HepG2 (cell line): Measurements from ENCODE around the gene KLHL35. TPM values are rescaled to one million over a fixed set of nuclear protein-coding genes. Genes with fewer than 3 reads are reported as not detected.

Experiments used
- ATAC-seq: fragments of 200-7000 bp; cut with Tn5 transposase; 3 replicates; pipeline ENCODE4 v1.9.1; 2020; ENCODE audit warnings: mild to moderate bottlenecking, moderate library complexity
- BruUV-seq: library from RNA; stranded (reverse); fragments of 400-500 nt; replicated peaks from 2 replicates; lab custom pipeline; 2021; lab: Mats Ljungman, UMichigan
- CTCF ChIA-PET: fragments of 300-600 bp; formaldehyde crosslinking; extraction: SDS; loops from one replicate; lab custom pipeline; 2021; ENCODE audit warnings: low total read pairs, inconsistent platforms, low intra/inter-chr PET ratio; lab: Yijun Ruan, JAX
- POLR2A ChIA-PET: fragments of 350-600 bp; sonication (Branson Sonifier 250); formaldehyde crosslinking; loops from one replicate; lab custom pipeline; 2020; ENCODE audit warnings: antibody characterized with exemption, inconsistent platforms; lab: Yijun Ruan, JAX
- DNase-seq: peaks from one replicate; pipeline ENCODE4 v3.0.0-alpha.2; 2015; ENCODE audit warnings: low spot score
- FAIRE-seq: peaks from 3 replicates; lab custom pipeline; 2011; peaks lifted over from hg19 to GRCh38; lab: Jason Lieb, UNC
- H2AFZ ChIP-seq: one replicate; pipeline ENCODE4 v1.6.1; 2011; ENCODE audit warnings: low read length, inconsistent platforms
- H3K27ac ChIP-seq: fragments of 300-600 bp; 3 replicates; pipeline ENCODE4 v1.8.0; 2011; ENCODE audit warnings: mixed run types, mild to moderate bottlenecking, mixed read lengths, low read length, inconsistent platforms; ENCODE audit not compliant: insufficient read depth; ENCODE audit errors: extremely low read length
- H3K27me3 ChIP-seq, 2 experiments: fragments of 200-600 bp in 1 of 2; 2 replicates in 1 of 2; 3 replicates in 1 of 2; pipeline versions ENCODE4 v1.6.0 to v1.8.0; 2011; ENCODE audit warnings: low read length in 2 of 2, mild to moderate bottlenecking in 2 of 2, moderate library complexity in 2 of 2, inconsistent platforms in 1 of 2; ENCODE audit not compliant: insufficient read depth in 2 of 2, control insufficient read depth in 1 of 2
- H3K36me3 ChIP-seq, 2 experiments: fragments of 200-600 bp in 1 of 2; replicated peaks in 1 of 2; 2 replicates in 1 of 2; 3 replicates in 1 of 2; pipeline versions ENCODE4 v1.5.1 to v1.8.0; 2011; ENCODE audit warnings: low read length in 2 of 2, inconsistent platforms in 1 of 2; ENCODE audit not compliant: insufficient read depth in 2 of 2, control insufficient read depth in 1 of 2
- H3K4me1 ChIP-seq: 2 replicates; pipeline ENCODE4 v1.5.1; 2012; ENCODE audit warnings: low read length, inconsistent platforms; ENCODE audit not compliant: insufficient read depth
- H3K4me2 ChIP-seq: 2 replicates; pipeline ENCODE4 v1.6.0; 2011; ENCODE audit warnings: low read depth, low read length, inconsistent platforms
- H3K4me3 ChIP-seq, 3 experiments: fragments of 200-600 bp in 1 of 3; sonication (generic), shearing (Covaris generic) in 1 of 3; replicated peaks in 1 of 3; 2 replicates each; pipeline ENCODE4 v1.5.1; 2011 to 2016; ENCODE audit warnings: low read length in 3 of 3, inconsistent platforms in 2 of 3, low read depth in 2 of 3, mild to moderate bottlenecking in 2 of 3, control low read depth in 1 of 3, mixed read lengths in 1 of 3; ENCODE audit not compliant: insufficient read depth in 1 of 3
- H3K79me2 ChIP-seq: one replicate; pipeline ENCODE4 v1.6.1; 2011; ENCODE audit warnings: low read length, inconsistent platforms; ENCODE audit not compliant: insufficient read depth
- H3K9ac ChIP-seq: 2 replicates; pipeline ENCODE4 v1.6.0; 2011; ENCODE audit warnings: mild to moderate bottlenecking, low read depth, low read length, inconsistent platforms; ENCODE audit not compliant: insufficient read depth
- H3K9me3 ChIP-seq: 2 replicates; pipeline ENCODE4 v1.5.1; 2012; ENCODE audit warnings: mild to moderate bottlenecking, low read length
- H4K20me1 ChIP-seq: 2 replicates; pipeline ENCODE4 v1.6.0; 2011; ENCODE audit warnings: inconsistent platforms, mild to moderate bottlenecking, low read length, moderate library complexity; ENCODE audit not compliant: insufficient read depth
- ASH2L ChIP-seq: fragments of 300-600, 200-600 bp; sonication (generic); IDR thresholded peaks from 2 replicates; pipeline ENCODE4 v1.7.0; 2017; ENCODE audit warnings: low read depth, mild to moderate bottlenecking, moderate library complexity, mixed read lengths, low read length; ENCODE audit not compliant: insufficient read length
- HMG20A ChIP-seq: IDR thresholded peaks from 2 replicates; pipeline ENCODE4 v1.6.1; 2016; ENCODE audit warnings: borderline replicate concordance
- HNF4G ChIP-seq, 2 experiments: sonication (generic) in 1 of 2; formaldehyde crosslinking in 1 of 2; IDR thresholded peaks; 2 replicates each; pipeline versions ENCODE4 v1.4.0 to v1.6.1; 2011 to 2020; ENCODE audit warnings: borderline replicate concordance in 2 of 2, low read depth in 2 of 2, mild to moderate bottlenecking in 2 of 2, low read length in 1 of 2, missing genetic modification reagents in 1 of 2, moderate library complexity in 1 of 2
- KDM1A ChIP-seq: IDR thresholded peaks from 2 replicates; pipeline ENCODE4 v1.6.1; 2016; ENCODE audit warnings: missing compliant biosample characterization
- KLF12 ChIP-seq: sonication (generic); formaldehyde crosslinking; IDR thresholded peaks from 2 replicates; pipeline ENCODE4 v1.4.0; 2020; ENCODE audit warnings: missing genetic modification reagents, borderline replicate concordance
- NONO ChIP-seq, 2 experiments: fragments of 450-650 bp in 1 of 2; sonication (generic) in 1 of 2; formaldehyde crosslinking in 1 of 2; IDR thresholded peaks in 1 of 2; conservative IDR thresholded peaks in 1 of 2; 2 replicates each; pipeline versions ENCODE4 v1.6.1 to v1.8.0; 2017 to 2022; ENCODE audit warnings: mild to moderate bottlenecking in 1 of 2, missing genetic modification reagents in 1 of 2, moderate library complexity in 1 of 2
- RBM39 ChIP-seq: fragments of 200-400 bp; formaldehyde crosslinking; IDR thresholded peaks from one replicate; pipeline ENCODE4 v1.6.1; 2018; ENCODE audit warnings: antibody characterized with exemption, mild to moderate bottlenecking, low read depth, low read length; ENCODE audit not compliant: poor library complexity, severe bottlenecking
- SNAPC2 ChIP-seq: sonication (generic); formaldehyde crosslinking; IDR thresholded peaks from 2 replicates; pipeline ENCODE4 v1.8.1; 2022; ENCODE audit warnings: mild to moderate bottlenecking, missing genetic modification reagents
- ZBTB8A ChIP-seq: sonication (generic); formaldehyde crosslinking; IDR thresholded peaks from 2 replicates; pipeline ENCODE4 v1.4.0; 2020; ENCODE audit warnings: mild to moderate bottlenecking, low read depth, missing genetic modification reagents, borderline replicate concordance
- ZFP1 ChIP-seq: IDR thresholded peaks from 2 replicates; pipeline ENCODE4 v1.6.1; 2016
- ZNF281 ChIP-seq: sonication (generic); formaldehyde crosslinking; IDR thresholded peaks from 2 replicates; pipeline ENCODE4 v1.4.0; 2020; ENCODE audit warnings: missing genetic modification reagents, borderline replicate concordance
- ZNF296 ChIP-seq: sonication (generic); formaldehyde crosslinking; conservative IDR thresholded peaks from 2 replicates; pipeline ENCODE4 v1.5.0; 2020; ENCODE audit warnings: mild to moderate bottlenecking, missing genetic modification reagents
- ZNF552 ChIP-seq: sonication (generic); formaldehyde crosslinking; IDR thresholded peaks from 2 replicates; pipeline ENCODE4 v1.9.0; 2022; ENCODE audit warnings: missing genetic modification reagents, mild to moderate bottlenecking, borderline replicate concordance
- ZNF563 ChIP-seq: sonication (generic); formaldehyde crosslinking; IDR thresholded peaks from 2 replicates; pipeline ENCODE4 v1.8.0; 2022; ENCODE audit warnings: mild to moderate bottlenecking, moderate library complexity, missing genetic modification reagents
- ZNF569 ChIP-seq: sonication (generic); formaldehyde crosslinking; IDR thresholded peaks from 2 replicates; pipeline ENCODE4 v1.5.0; 2020; ENCODE audit warnings: mild to moderate bottlenecking, missing genetic modification reagents, moderate library complexity, borderline replicate concordance
- ZNF605 ChIP-seq: sonication (generic); formaldehyde crosslinking; IDR thresholded peaks from 2 replicates; pipeline ENCODE4 v1.8.0; 2022; ENCODE audit warnings: mild to moderate bottlenecking, missing genetic modification reagents
- WGBS: methylation state at CpG from one replicate; pipeline ENCODE4 v1.1.6; 2017; ENCODE audit warnings: low lambda C conversion rate; 5-methylcytosine and 5-hydroxymethylcytosine counted together
- in situ Hi-C: cut with HindIII; loops from 2 replicates; pipeline ENCODE4 v1.10.0; 2017; ENCODE audit warnings: low pct_unique_long_range_greater_than_20kb; ENCODE audit not compliant: extremely low pct_ligation_motif_present
- intact Hi-C: fragments of 100-400 bp; cut with micrococcal nuclease; formaldehyde crosslinking; loops from one replicate; pipeline ENCODE4 v1.10.0; 2022; ENCODE audit not compliant: unreplicated experiment
- polyA plus RNA-seq, 8 experiments: library from polyadenylated mRNA; depleted of rRNA in 3 of 8; stranded (reverse) in 7 of 8; unstranded in 1 of 8; fragments of >200 nt; fragmentation: Illumina TruSeq in 4 of 8; extraction: Trizol in 4 of 8; gene quantifications; 2 replicates each; pipeline versions ENCODE4 v1.2.1 to v1.2.3, GENCODE V29; 2011 to 2016; ENCODE audit warnings: low read depth in 4 of 8, missing spikeins in 1 of 8, mixed read lengths in 1 of 8; ENCODE audit not compliant: insufficient read depth in 1 of 8
- total RNA-seq, 5 experiments: library from RNA; depleted of rRNA; stranded (reverse); fragments of >200 nt; fragmentation: Illumina TruSeq; extraction: Trizol; gene quantifications; 2 replicates each; pipeline ENCODE4 v1.2.3, GENCODE V29; 2016; ENCODE audit warnings: low read depth in 1 of 5
- TF ChIP-seq, protein P1 (sequence below): sonication (generic); formaldehyde crosslinking; IDR thresholded peaks from 2 replicates; pipeline ENCODE4 v1.8.1; 2023; ENCODE audit warnings: mild to moderate bottlenecking, inconsistent platforms, moderate library complexity, missing genetic modification reagents, borderline replicate concordance
- TF ChIP-seq, protein P2 (sequence below): sonication (generic); formaldehyde crosslinking; IDR thresholded peaks from 2 replicates; pipeline ENCODE4 v1.4.0; 2020; ENCODE audit warnings: missing genetic modification reagents

KLHL35 gene
- total and polyA plus RNA-seq, 2 of the 13 experiments (the other 11 are each of a cell fraction or from before 2014, with no cell fraction given), result not detected

GRCh38 chr11:75449271-75449670 is 16.3 kb upstream of the KLHL35 start:
- no peak for ATAC-seq
- Histone ChIP-seq H3K4me2 (no peak overlapping the region), H2AFZ (no peak overlapping the region), H3K4me3 (no peak overlapping the region), H3K27me3 (no peaks in the 10 kb centered on the region), H3K9ac (no peak overlapping the region), H3K9me3 (no peaks in the 10 kb centered on the region), H4K20me1 (no peaks in the 10 kb centered on the region), H3K79me2 (no peaks in the 10 kb centered on the region), H3K4me1 (no peaks in the 10 kb centered on the region), H3K36me3 (peaks cover 27 to 33% of the 10 kb centered on the region in 2 experiments; a peak in 4 of 5 replicates), H3K27ac (no peak overlapping the region)
- no peak for FAIRE-seq
- in situ Hi-C loops (loop anchor here (5.0 kb wide), 1 partner anchor 83 kb away; no protein-coding TSS in a partner anchor), intact Hi-C loops (no loop called here)
- no TSS peak for BruUV-seq
- DNase-seq, result no peak
- 93% methylated on average over 5 of the region's 10 CpGs for WGBS
- ChIA-PET CTCF (no interaction called here), POLR2A (no interaction called here)
- TF ChIP-seq RBM39 (no peak), KLF12 (CRISPR knock-in tag) (no peak), ZBTB8A (CRISPR knock-in tag) (no peak), ZNF552 (CRISPR knock-in tag) (no peak), HNF4G (IDR thresholded peaks at IDR 0.05; ENCODE audit: borderline replicate concordance, low read depth, low read length) (no peak), HNF4G (CRISPR knock-in tag; IDR thresholded peaks at IDR 0.05; ENCODE audit: borderline replicate concordance, low read depth) (no peak), ZNF296 (CRISPR knock-in tag) (no peak), ASH2L (no peak), ZFP1 (no peak), KDM1A (no peak), HMG20A (CRISPR knock-in tag) (no peak), ZNF569 (CRISPR knock-in tag) (no peak), ZNF281 (CRISPR knock-in tag) (no peak), NONO (IDR thresholded peaks at IDR 0.05) (no peak), NONO (CRISPR knock-in tag; conservative IDR thresholded peaks at IDR 0.05) (no peak), ZNF563 (CRISPR knock-in tag) (no peak), ZNF605 (no peak), SNAPC2 (no peak)
- TF ChIP-seq, protein P1, sequence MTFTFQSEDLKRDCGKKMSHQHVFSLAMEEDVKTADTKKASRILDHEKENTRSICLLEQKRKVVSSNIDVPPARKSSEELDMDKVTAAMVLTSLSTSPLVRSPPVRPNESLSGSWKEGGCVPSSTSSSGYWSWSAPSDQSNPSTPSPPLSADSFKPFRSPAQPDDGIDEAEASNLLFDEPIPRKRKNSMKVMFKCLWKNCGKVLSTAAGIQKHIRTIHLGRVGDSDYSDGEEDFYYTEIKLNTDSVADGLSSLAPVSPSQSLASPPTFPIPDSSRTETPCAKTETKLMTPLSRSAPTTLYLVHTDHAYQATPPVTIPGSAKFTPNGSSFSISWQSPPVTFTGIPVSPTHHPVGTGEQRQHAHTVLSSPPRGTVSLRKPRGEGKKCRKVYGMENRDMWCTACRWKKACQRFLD (CRISPR knock-in tag), result no peak
- TF ChIP-seq, protein P2, sequence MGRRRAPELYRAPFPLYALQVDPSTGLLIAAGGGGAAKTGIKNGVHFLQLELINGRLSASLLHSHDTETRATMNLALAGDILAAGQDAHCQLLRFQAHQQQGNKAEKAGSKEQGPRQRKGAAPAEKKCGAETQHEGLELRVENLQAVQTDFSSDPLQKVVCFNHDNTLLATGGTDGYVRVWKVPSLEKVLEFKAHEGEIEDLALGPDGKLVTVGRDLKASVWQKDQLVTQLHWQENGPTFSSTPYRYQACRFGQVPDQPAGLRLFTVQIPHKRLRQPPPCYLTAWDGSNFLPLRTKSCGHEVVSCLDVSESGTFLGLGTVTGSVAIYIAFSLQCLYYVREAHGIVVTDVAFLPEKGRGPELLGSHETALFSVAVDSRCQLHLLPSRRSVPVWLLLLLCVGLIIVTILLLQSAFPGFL (CRISPR knock-in tag), result no peak
